UCSD-AML1 (cell line): ENCODE results near the gene VAV2.

Source experiments
- DNase-seq: peaks from one replicate; lab custom pipeline; 2025; ENCODE audit not compliant: unreplicated experiment; lab: John Stamatoyannopoulos, UW

VAV2 gene

GRCh38 chr9:133893191-133893994 is 98.7 kb downstream of the VAV2 start:
- no peak for DNase-seq

- DNase-seq, result no peak
Measured at GRCh38 chr9:133892193-133892920, 99.8 kb downstream of the VAV2 start.

GRCh38 chr9:133891741-133892140 is 100.4 kb downstream of the VAV2 start:
- no peak for DNase-seq

GRCh38 chr9:133890583-133890982 is 101.5 kb downstream of the VAV2 start:
- no peak for DNase-seq

GRCh38 chr9:133889584-133890301 is 102.4 kb downstream of the VAV2 start:
- DNase-seq, result no peak

- DNase-seq, result no peak
Measured at GRCh38 chr9:133888809-133889491, 103.2 kb downstream of the VAV2 start.

GRCh38 chr9:133888048-133888808 is 103.9 kb downstream of the VAV2 start:
- no peak for DNase-seq

GRCh38 chr9:133887540-133888047 is 104.5 kb downstream of the VAV2 start:
- no peak for DNase-seq

GRCh38 chr9:133886563-133887501 is 105.3 kb downstream of the VAV2 start:
- DNase-seq, result no peak

GRCh38 chr9:133884907-133885744 is 107.0 kb downstream of the VAV2 start:
- DNase-seq, result no peak

GRCh38 chr9:133882849-133883755 is 109.0 kb downstream of the VAV2 start:
- no peak for DNase-seq

- no peak for DNase-seq
Measured at GRCh38 chr9:133881671-133882381, 110.3 kb downstream of the VAV2 start.

- no peak for DNase-seq
Measured at GRCh38 chr9:133880851-133881661, 111.1 kb downstream of the VAV2 start.

- no peak for DNase-seq
Measured at GRCh38 chr9:133880136-133880535, 112.0 kb downstream of the VAV2 start.

- DNase-seq, result no peak
Measured at GRCh38 chr9:133879615-133880014, 112.5 kb downstream of the VAV2 start.

GRCh38 chr9:133878402-133878801 is 113.7 kb downstream of the VAV2 start:
- DNase-seq, result no peak
